ENCODE results near the gene CFAP251. TPM values are rescaled to one million over a fixed set of nuclear protein-coding genes. Genes with fewer than 3 reads are reported as not detected.

CFAP251 gene
- total and polyA plus RNA-seq, 2 experiments from 2014 or later = 3.0 to 3.7 TPM

DNA sequence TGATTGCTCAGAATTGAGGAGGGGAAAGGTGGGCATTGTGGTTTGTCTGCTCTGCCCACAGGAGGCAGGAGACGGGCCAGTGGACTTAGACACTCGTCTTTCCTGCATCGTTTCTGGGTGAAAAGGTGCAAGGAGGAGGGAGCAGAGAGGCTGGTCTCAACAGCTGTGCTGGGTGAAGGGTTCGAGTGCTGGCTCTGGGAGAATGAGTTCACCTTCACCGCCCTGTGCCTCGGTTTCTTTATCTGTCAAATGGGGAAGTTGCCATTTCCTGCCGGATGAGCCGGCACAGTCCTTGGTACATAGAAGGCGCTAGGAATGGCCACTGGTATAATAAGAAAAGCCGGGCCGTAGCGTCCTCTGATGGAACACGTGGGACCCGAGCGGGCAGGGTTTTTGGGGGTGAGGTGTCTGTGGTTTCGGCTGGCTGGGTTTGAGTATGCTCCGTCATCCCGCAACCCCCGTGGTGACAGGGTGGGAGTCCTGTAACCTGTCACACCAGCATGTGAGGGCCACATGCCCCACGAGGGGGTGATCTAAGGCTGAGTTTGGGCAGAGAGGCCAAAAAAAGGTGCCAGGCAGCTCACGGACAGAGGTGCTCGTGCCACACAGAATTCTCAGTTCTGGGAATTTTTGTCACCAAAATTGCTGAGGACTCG is 110.6 kb downstream of the CFAP251 start:
- WGBS (ENCODE audit: low lambda C conversion rate, missing lambda C conversion rate) = 97% methylated on average over 23 of the region's 23 CpGs
- no peak overlapping the region for H3K4me3 ChIP-seq
- DNase-seq (ENCODE audit: low spot score) = no peak
- H3K4me1 ChIP-seq (ENCODE audit: insufficient read depth) = peaks cover 2% of the 10 kb centered on the region
- no peak overlapping the region for H3K4me2 ChIP-seq
- TF ChIP-seq, protein P1, sequence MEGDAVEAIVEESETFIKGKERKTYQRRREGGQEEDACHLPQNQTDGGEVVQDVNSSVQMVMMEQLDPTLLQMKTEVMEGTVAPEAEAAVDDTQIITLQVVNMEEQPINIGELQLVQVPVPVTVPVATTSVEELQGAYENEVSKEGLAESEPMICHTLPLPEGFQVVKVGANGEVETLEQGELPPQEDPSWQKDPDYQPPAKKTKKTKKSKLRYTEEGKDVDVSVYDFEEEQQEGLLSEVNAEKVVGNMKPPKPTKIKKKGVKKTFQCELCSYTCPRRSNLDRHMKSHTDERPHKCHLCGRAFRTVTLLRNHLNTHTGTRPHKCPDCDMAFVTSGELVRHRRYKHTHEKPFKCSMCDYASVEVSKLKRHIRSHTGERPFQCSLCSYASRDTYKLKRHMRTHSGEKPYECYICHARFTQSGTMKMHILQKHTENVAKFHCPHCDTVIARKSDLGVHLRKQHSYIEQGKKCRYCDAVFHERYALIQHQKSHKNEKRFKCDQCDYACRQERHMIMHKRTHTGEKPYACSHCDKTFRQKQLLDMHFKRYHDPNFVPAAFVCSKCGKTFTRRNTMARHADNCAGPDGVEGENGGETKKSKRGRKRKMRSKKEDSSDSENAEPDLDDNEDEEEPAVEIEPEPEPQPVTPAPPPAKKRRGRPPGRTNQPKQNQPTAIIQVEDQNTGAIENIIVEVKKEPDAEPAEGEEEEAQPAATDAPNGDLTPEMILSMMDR (IDR thresholded peaks at IDR 0.05; ENCODE audit: poor library complexity) = no peak
- no peak for TF ChIP-seq EZH2phosphoT487 (IDR thresholded peaks at IDR 0.05; ENCODE audit: low read depth, severe bottlenecking, unreplicated experiment)
- TF ChIP-seq EZH2 (IDR thresholded peaks at IDR 0.05; ENCODE audit: borderline replicate concordance) = no peak
- H3K9me3 ChIP-seq (ENCODE audit: low read depth) = no peaks in the 10 kb centered on the region
- no peaks in the 10 kb centered on the region for H4K20me1 ChIP-seq (ENCODE audit: insufficient read depth, poor library complexity, severe bottlenecking)
- no peaks in the 10 kb centered on the region for H3K36me3 ChIP-seq (replicated peaks; ENCODE audit: insufficient read depth, low read depth)
- no peaks in the 10 kb centered on the region for H3K9me2 ChIP-seq (replicated peaks; ENCODE audit: insufficient read depth)
- H3K27ac ChIP-seq = no peak overlapping the region
- no peak overlapping the region for H2AFZ ChIP-seq
- no peaks in the 10 kb centered on the region for H3K27me3 ChIP-seq
- H3K79me2 ChIP-seq = peaks cover 56% of the 10 kb centered on the region

DNA sequence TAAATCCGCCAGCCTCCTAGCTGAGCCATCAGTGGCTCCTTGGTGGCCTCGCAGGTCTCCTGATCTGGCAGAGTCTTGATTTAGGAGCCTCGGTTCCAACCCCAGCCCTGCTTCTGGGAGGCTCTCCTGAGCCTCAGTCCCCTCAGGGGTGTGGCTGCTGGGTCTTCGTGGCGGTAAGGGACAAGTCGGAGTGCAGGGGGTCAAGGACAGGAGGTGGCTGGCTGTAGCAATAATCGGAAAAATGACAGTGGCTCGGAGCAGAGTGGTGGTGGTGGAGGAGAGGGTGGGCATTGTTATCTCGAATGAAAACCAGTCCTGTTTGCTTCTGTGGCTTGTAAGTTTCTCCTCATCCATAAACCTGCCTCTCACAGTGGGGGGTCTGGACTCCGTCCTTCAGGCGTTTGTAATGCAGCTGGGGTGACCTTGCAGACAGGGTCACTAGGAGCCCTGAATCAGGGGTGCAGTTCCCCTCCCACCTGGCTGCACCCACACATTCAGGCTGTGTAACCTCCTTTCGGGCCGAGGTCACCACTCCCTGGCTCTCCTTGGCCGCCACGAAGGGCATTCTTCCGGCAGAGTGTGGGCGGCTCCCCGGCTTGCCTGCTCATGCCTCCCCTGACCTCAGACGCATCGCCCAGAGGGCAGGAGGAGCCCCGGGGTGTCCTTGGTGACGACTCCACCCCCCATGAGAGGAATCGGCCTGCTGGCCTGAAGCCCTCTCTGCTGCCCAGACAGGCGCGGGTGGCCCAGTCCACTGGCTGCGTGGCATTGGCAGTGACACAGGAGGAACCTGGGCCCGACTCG is 111.4 kb downstream of the CFAP251 start:
- no peaks in the 10 kb centered on the region for H3K4me1 ChIP-seq (ENCODE audit: insufficient read depth)
- DNase-seq (ENCODE audit: low spot score) = no peak
- no peaks in the 10 kb centered on the region for H3K9me3 ChIP-seq (ENCODE audit: low read depth)
- no peak overlapping the region for H3K4me3 ChIP-seq
- no peaks in the 10 kb centered on the region for H3K27me3 ChIP-seq
- H3K4me2 ChIP-seq = no peak overlapping the region
- WGBS (ENCODE audit: low lambda C conversion rate, missing lambda C conversion rate) = 75% methylated on average over 28 of the region's 28 CpGs
- no peak overlapping the region for H3K27ac ChIP-seq
- peaks cover 48% of the 10 kb centered on the region for H3K79me2 ChIP-seq
- H4K20me1 ChIP-seq (ENCODE audit: insufficient read depth, poor library complexity, severe bottlenecking) = no peaks in the 10 kb centered on the region
- no peaks in the 10 kb centered on the region for H3K9me2 ChIP-seq (replicated peaks; ENCODE audit: insufficient read depth)
- H2AFZ ChIP-seq = no peak overlapping the region
- H3K36me3 ChIP-seq (replicated peaks; ENCODE audit: insufficient read depth, low read depth) = no peaks in the 10 kb centered on the region
- no peak for TF ChIP-seq EZH2 (IDR thresholded peaks at IDR 0.05; ENCODE audit: borderline replicate concordance)

DNA sequence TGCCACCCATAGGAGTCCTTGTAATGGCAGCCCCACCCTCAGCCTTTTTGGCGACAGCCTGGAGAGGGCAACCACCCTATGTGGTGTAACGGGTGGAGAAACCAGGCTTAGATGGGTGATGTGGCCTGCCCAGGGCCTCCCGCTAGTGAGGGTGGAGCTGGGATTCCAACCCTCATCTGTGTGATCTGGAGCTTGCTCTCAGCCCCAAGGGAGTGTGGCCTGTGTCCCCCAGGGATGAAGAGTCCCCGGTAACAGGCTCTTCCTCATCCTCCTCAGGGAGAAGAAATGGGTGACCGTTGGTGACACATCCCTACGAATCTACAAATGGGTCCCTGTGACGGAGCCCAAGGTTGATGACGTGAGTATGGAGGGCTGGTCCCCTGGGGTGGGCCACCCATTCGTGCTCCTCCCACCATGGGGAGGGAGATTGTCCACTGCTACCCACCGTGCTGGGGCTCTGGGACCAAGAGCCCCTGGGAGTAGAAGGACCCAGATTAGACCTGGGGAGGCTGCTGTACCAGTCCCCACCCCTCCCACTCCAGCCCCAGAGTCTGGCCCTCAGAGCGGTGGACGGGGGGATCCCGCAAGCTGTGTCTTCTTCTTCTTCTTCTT is 112.1 kb downstream of the CFAP251 start:
- H3K9me2 ChIP-seq (replicated peaks; ENCODE audit: insufficient read depth) = no peaks in the 10 kb centered on the region
- no peaks in the 10 kb centered on the region for H3K36me3 ChIP-seq (replicated peaks; ENCODE audit: insufficient read depth, low read depth)
- no peaks in the 10 kb centered on the region for H3K4me1 ChIP-seq (ENCODE audit: insufficient read depth)
- H4K20me1 ChIP-seq (ENCODE audit: insufficient read depth, poor library complexity, severe bottlenecking) = no peaks in the 10 kb centered on the region
- DNase-seq (ENCODE audit: low spot score) = no peak
- H3K27me3 ChIP-seq = no peaks in the 10 kb centered on the region
- no peak overlapping the region for H3K4me2 ChIP-seq
- peaks cover 41% of the 10 kb centered on the region for H3K79me2 ChIP-seq
- no peaks in the 10 kb centered on the region for H3K9me3 ChIP-seq (ENCODE audit: low read depth)
- no peak for TF ChIP-seq EZH2phosphoT487 (IDR thresholded peaks at IDR 0.05; ENCODE audit: low read depth, severe bottlenecking, unreplicated experiment)
- TF ChIP-seq, protein P1 (IDR thresholded peaks at IDR 0.05; ENCODE audit: poor library complexity) = no peak
- TF ChIP-seq EZH2 (IDR thresholded peaks at IDR 0.05; ENCODE audit: borderline replicate concordance) = no peak
- over 99% methylated on average over 13 of the region's 13 CpGs for WGBS (ENCODE audit: low lambda C conversion rate, missing lambda C conversion rate)
- no peak overlapping the region for H2AFZ ChIP-seq
- no peak overlapping the region for H3K4me3 ChIP-seq
- H3K27ac ChIP-seq = no peak overlapping the region
